GM21528 (cell line): ENCODE data around the gene CSNK1G1.
"Not testable (repeated sequence)": the region's sequence is repeated elsewhere in the genome, so short reads cannot be mapped to it uniquely, and the experiment has no call there.

ENCODE experiments used
- ATAC-seq: cut with Tn5 transposase; IDR thresholded peaks from one replicate; pipeline ENCODE4 v1.9.1; 2021; ENCODE audit warnings: mild to moderate bottlenecking, moderate library complexity; ENCODE audit not compliant: unreplicated experiment, low FRiP score

CSNK1G1 gene

DNA sequence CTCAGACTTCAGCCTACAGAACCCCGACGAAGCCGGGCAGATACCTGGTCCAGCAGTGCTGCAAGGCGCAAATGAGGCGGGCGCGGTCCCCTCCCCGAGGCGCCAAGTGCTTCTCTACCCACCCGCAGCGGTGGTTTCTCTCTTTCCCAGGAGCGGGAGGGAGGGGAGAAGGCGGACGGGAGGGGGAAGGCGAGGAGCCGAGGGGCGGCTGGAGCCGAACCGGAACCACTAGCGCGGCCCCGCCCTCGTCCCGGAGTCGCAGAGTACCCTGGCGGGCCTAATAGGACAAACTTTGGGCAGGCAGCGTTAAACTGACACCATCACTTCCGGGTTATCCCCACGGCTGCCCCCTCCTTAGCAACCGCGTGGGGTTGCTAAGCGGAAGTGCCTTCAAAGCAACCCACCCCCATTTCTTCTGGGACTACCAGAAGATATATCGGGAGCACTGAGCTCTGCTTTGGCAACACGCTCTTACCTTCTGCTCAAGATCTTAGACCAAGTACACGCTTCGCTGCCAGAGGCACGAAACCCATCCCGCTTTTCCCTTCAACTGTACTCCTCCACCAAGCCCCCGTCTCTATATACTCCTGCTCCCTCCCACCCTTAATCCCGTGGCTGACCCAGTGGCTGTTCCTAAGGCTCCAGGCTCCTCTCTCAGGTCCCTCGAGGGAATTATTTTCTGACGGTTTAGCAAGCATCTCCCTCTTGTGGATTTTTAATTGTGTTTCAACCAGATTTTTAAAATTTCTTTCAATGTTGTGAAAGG, at the start of gene CSNK1G1:
TSS of gene CSNK1G1 (minus strand) at position 230 of the 766 bp plus-strand sequence. CDS start 55,674 bp downstream, outside the sequence.
- ATAC-seq = peak; percentile 96

DNA sequence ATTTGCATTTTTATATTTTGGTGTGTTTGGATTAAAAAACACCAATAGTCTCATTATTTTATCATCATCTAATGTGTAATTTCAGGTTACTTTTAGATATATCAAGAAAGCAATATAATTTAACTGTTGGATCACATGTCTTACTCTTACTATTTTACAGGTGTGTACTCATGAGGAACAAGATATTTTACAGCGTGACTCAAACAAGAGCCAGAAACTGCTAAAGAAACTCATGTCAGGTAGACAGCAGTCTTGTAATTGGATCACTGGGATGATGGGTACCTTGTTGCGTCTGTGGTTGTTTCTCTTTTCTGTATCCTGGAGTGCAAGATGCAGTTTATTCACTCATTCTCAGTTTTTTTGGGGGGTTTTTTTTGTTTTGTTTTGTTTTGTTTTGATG, 44.6 kb upstream of the CSNK1G1 start:
- ATAC-seq = no peak

DNA sequence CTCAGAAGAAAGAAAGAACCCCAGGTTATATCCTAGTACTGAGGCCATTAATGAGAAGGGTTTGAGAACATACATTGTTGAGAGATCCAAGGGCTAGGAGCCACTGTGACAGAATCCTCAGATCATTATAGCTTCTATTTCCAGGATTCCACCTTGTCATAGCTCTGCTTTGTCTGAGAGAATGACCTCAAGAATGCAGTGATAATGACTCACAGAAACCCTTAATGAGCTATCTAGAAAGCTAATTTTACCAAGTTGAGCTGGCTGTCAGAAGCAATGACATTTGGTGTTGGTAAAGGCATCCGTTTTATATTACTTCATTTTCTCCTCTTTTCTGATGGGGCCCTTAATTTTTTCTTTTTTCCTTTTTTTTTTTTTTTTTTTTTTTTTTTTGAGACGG, 42.6 kb upstream of the CSNK1G1 start:
- ATAC-seq = no peak

DNA sequence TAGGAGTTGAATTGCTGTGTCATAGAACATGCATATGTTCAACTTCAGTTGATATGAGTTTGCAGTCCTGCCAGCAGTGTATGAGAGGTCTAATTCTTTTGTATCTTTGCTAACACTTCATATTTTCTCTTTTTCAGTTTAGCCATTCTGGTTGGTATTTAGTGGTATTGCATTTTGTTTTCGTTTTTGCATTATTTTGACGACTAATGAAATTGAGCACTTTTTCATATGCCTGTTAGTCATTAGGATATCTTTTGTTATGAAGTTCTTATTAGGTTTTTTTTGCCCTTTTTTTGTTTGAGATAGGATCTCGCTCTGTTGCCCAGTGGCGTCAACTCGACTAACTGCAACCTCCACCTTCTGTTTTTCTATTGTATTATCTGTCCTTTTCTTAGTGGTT, 40.8 kb upstream of the CSNK1G1 start:
- ATAC-seq = no peak

DNA sequence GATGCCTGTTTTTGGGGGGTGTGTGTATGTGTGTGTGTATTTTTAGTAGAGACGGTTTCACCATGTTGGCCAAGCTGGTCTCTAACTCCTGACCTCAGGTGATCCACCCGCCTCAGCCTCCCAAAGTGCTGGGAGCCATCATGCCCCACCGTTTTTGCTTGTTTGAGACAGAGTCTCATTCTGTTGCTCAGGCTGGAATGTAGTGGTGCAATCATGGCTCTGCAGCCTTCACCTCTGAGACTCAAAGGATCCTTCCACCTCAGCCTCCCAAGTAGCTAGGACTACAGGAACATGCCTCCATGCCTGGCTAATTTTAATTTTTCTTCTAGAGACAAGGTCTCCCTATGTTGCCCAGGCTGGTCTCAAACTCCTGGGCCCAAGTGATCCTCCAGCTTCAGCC, 36.5 kb upstream of the CSNK1G1 start:
- not testable (repeated sequence) for ATAC-seq

DNA sequence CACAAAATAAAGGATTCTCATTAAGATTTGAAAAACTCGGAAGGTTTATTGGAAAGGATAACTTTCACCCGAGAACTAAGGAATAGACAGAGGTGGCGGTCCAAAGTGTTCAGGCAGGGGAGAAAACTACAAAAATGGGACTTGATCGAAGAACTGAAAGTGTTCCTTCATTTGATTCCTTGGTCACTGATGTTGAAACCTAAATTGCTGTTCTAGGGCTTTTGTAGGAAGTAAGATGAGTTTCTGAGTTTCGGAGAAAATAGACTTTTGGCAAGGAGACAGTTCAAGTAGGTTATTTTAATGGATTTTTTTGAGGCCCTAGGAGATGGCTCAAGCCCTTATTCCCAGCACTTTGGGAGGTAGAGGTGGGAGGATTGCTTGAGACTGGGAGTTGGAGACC, 33.1 kb upstream of the CSNK1G1 start:
- ATAC-seq = no peak

DNA sequence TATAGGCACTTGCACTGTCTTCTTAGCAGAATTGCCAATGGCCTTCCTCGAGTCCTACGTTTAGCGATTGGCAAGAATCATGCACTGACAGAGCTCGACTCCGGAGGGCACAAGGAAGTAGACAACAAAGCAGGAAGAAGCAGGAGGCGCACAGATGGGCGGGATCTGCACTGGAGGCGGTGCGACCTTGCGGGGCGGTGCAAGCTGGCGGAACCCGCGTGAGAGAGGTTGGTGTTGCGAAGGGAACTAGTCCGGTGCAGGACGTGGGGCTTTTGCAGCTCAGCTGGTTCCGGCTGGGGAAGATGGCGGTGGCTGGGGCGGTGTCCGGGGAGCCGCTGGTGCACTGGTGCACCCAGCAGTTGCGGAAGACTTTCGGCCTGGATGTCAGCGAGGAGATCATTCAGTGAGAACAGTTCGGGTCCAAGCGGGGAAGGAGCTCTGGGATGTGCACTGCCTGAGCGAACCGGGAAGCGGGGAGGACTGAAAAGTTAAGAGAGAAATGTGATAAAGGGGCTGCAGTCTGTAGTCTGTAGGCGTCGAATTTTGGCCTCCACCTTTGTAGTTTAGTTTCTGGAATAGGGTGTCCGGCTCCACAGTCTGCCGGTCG, 31.7 kb upstream of the CSNK1G1 start, which contains the start of gene TRIP4:
TSS of gene TRIP4 (plus strand) at position 275 of the 607 bp plus-strand sequence. CDS start at position 303, 28 bp downstream.
- ATAC-seq = peak; percentile 94

DNA sequence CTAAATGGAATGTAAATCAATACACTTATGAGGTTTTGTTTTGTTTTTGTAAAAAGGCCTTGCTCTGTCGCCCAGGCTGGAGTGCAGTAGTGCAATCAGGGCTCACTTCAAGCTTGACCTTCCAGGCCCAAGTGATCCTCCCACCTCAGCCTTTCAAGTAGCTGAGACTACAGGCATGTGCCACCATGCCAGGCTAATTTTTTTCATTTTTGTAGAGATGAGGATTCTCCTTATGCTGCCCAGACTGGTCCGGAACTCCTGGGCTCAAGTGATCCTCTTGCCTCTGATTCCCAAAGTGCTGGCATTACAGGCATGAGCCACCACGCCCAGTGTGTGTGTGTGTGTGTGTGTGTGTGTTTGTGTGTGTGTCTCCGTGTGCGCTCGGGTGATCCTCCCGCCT, 30.3 kb upstream of the CSNK1G1 start:
- ATAC-seq = no peak

DNA sequence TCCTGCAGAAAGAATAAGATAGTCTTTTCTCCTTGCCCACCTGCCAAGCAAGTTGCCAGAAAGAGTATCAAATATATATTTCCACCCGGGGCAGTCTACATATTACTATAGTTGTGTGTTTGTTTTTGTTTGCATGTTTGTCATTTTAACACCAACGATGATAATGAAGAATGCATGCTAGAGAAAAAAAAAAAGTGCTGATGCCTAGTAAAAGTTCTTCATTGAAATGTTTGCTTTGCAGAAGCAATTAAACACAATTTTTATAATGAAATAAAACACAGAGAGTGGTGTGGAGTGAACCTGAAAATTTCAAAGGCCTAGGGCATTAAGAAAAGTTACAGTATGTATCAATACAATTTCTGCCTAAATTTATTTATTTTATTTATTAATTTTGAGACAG, 27.8 kb upstream of the CSNK1G1 start:
- ATAC-seq = no peak

DNA sequence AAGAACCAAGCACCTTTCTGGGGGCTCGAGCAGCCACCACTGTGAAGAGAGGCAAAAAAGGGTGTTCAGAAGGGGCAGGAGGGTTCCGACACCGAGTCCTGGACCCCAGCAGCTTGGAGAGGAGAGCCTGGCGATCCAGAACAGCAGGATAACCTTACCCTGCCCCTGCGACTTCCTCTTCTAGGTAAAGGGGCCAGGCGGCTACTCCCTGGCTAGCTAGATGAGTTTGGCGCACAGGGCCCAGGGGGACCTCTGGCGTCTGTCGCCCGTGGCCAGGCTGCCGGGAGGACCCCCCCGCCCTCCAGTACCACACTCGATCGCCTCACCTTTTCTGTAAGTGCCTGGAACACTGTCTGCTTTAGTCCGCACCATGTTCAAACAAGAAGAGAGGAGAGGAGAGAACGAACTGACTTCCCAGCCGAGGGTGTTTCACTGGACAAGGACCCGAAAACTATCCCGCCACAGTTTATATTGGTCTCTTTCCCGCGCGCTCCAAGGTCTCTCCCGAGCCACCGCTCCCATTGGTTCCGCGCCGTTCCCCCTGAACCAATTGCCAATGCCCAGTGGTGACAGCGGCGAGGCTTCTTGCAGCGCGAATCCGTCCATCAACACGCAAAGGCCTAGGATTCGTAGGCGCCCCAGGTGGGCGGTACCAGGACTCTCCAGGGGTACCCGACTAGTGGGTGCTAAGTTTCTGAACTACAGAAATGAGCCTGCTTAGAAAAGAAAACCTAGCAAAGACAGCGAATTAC, 25.2 kb upstream of the CSNK1G1 start, which contains the start of gene PCLAF:
TSS of gene PCLAF (minus strand) at position 442 of the 752 bp plus-strand sequence. CDS start at position 372, 70 bp downstream.
- ATAC-seq = peak; percentile 85

DNA sequence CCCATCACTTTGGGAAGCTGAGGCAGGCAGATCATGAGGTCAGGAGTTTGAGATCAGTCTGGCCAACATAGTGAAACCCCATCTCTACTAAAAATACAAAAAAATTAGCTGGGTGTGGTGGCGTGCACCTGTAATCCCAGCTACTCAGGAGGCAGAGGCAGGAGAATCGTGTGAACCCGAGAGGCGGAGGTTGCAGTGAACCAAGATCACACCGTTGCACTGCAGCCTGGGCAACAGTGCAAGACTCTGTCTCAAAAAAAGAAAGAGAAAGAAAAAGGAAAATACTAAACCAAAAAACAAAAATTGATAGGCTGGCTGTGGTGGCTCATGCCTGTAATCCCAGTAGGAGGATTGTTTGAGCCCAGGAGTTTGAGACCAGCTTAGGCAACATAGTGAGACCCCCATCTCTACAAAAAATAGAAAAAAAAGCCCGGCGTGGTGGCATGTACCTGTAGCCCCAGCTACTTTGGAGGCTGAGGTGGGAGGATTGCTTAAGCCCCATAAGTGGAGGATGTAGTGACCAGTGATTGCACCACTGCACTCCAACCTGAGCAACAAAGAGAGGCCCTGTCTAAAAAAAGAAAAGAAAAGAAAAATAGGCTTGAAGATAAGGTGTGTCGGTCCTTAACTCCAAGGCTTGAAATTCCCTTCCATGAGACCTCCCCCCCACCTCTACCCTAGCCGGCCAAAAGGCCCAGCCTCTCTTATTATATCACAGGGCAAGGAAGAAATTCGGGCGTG, 24.3 kb upstream of the CSNK1G1 start:
- ATAC-seq = not testable (repeated sequence)

DNA sequence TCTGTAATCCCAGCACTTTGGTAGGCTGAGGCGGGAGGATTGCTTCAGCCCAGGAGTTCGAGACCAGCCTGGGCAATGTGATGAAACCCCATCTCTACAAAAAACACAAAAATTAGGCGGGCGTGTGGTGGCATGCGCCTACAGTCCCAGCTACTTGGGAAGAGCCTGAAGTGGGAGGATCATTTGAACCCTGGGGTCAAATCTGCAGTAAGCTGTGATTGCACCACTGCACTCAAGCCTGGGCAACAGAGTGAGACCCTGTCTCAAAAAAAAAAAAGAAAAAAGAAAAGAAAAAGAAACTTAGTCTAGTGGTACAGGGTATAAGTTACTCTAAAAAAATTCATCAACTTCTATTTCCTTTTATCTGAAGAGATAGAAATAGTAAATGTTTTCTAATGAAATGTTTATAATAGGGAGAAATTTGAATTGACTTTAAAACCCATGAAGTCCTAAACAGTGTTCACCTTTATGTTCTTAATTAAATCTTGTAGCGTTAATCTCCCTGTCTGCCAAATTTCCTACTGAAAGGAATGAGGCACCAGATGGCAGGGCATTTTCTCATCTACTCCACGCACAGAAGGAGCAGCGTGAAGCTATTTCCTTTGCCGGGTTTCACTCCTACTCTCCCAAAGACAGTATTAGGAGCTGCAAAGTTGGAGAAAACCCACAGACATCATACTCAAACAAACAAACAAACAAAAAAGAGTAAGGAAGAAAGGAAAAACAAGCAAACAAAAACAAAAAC, 23.4 kb upstream of the CSNK1G1 start:
- ATAC-seq = no peak

DNA sequence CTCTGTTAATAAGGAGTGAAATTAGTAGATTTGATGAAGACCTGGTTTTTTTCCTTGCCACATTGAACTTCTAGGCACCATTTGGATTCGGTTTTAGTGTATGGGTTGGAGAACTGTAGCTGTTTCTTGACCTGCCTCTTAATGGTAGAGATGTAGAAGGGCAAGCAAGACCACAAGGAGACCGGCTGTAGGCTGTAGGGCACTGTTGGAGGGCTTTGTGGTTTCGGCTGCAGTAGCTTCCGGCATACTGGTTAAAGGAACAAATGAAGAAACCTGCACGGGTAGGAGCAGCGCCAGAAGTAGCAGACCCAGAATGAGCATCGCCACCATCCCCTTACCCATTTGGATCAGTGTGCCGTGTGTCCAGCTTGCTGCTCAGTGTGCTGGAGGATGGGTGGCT, 17.4 kb upstream of the CSNK1G1 start:
- no peak for ATAC-seq

DNA sequence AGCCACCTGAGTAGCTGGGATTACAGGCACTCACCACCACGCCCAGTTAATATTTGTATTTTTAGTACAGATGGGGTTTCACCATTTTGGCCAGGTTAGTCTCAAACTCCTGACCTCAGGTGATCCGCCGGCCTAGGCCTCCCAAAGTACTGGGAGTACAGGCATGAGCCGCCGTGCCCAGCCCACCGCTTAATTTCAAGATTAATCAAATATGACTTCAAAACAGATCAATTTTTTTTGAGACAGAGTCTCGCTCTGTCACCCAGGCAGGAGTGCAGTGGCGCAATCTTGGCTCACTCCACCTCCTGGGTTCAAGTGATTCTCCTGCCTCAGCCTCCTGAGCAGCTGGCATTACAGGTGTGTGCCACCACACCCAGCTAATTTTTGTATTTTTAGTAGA, 15.4 kb upstream of the CSNK1G1 start:
- ATAC-seq = not testable (repeated sequence)

DNA sequence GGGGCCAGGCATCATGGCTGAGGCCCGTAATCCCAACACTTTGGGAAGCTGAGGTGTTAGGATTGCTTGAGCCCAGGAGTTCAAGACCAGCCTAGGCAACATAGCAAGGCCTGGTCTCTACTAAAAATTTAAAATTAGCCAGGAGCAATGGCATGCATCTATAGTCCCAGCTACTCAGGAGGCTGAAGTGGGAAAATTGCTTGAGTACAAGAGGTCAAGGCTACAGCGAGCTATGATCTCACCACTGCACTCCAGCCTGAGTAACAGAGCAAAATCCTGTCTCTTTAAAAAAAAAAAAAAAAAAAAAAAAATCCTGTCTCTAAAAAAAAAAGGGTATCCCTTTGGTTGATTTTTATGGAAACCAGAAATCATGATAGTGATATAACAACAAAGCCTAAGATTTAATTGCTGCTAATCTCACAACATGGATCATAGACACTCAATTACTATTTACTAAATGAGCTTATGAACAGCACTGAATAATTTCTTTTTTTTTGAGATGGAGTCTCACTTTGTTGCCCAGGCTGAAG, 13.2 kb upstream of the CSNK1G1 start:
- ATAC-seq = no peak

DNA sequence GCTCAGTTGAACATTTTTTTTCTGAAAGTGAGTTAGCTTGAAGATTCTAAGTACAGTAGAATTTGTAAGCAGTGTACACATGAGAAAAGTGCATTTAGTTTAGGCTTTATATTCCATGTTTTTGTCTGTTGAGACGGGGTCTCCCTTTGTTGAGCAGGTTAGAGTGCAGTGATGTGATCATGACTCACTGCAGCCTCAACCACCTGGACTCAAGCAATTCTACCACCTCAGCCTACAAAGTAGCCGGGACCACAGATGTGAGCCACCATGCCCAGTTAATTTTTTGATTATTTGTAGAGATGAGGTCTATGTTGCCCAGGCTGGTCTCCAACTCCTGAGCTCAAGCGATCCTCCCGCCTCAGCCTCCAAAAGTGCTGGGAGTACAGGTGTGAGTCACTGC, 5.3 kb upstream of the CSNK1G1 start:
- ATAC-seq = no peak

DNA sequence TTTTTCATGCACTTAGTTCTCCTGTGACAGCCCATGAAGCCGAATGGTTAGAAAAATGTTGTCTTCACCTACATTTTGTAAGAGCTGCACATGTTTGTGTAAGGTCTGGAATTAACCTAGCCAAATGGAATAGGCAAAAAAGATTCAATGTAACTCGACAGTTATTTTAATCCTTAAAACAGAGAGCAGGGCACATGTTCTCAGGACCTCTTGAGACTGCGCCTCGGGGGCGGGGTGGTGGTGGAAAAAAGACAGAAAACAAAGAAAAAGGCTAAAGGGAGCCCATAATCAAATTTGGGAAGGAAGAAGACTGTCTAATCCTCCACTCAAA, 702 bp upstream of the CSNK1G1 start:
- ATAC-seq = no peak

DNA sequence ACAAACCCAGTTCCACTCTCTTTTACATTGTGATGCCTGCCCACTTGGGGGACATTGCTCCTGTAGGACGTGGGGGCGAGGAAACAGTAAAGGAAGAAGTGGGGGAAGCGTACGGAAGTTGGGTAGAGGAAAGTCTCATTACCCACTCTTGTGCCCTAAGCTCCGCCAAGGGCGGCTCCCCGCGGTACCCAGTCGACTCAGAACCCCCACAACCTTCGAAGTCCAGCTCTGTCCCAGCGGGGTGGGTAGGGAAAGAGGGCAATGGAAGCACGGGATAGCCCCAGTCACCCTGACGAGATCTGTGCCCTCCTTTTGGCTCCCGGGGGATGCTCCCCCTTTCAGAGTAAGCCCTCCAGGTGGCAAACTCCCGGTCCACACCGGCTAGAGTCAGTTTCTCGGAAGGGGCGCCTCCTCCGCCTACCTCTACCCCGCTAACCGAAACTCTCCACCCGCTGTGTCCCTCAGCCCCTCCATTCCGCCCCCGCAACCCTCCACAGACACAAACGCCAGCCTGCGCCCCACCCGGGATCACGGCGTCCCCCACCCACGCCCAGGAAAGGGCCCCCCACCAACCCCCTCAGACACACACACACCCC, 527 bp downstream of the CSNK1G1 start:
- peak; percentile 22 for ATAC-seq

DNA sequence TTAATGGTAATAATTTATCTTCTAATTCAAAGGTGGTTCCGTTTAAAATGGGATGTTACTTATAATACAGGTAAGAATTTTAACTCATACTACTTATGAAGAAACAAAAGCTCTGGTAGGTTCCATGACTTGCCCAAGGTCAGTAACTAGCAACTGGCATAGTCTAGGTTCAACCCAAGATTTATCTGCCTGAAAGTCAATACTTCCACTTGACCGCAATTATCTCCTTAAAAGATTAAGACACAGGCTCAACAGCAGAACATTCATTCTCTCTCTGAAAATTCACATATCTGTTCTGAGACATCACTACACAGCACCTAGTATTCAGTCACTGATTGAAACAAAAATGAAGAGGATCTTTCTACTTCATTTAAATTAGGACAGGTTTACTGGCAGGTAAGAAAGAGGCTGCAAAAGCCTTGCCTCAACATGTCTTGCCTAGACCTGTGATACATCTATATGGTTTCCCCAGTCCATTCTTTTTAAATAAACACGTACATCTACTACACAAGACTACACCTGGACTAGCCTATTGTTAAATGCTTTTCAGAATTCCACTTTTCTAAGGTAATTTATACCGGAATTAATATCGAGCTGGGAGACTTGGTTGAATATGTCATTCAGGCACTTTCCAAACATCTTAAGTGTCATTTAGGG, 1.2 kb downstream of the CSNK1G1 start:
- ATAC-seq = no peak
